HCT116 (cell line): Measurements from ENCODE around the gene PMEPA1. TPM values are rescaled to one million over a fixed set of nuclear protein-coding genes. Genes with fewer than 3 reads are reported as not detected.

Source experiments
- ATAC-seq: fragments of 200-7000 bp; cut with Tn5 transposase; 2 replicates; pipeline ENCODE4 v1.9.1; 2020; ENCODE audit warnings: mild to moderate bottlenecking, moderate library complexity
- BruUV-seq: library from RNA; stranded (reverse); fragments of 400-500 nt; replicated peaks from 2 replicates; lab custom pipeline; 2021; lab: Mats Ljungman, UMichigan
- CTCF ChIA-PET: fragments of 300-600 bp; sonication (Branson Sonifier 250); formaldehyde crosslinking; loops from one replicate; lab custom pipeline; 2021; ENCODE audit warnings: antibody characterized with exemption; lab: Charles Lee
- POLR2A ChIA-PET: fragments of 300-600, 350-600 bp; sonication (Branson Sonifier 250); formaldehyde crosslinking; loops from one replicate; lab custom pipeline; 2021; ENCODE audit warnings: antibody characterized with exemption; lab: Charles Lee
- RAD21 ChIA-PET, 2 experiments: fragments of 300-600 bp; sonication (Branson Sonifier 250); formaldehyde crosslinking; loops; one replicate each; lab custom pipeline; 2023; ENCODE audit warnings: low total read pairs in 2 of 2; ENCODE audit not compliant: uncharacterized antibody in 2 of 2, unreplicated experiment in 2 of 2, low non-redundant PET in 1 of 2; lab: Charles Lee
- DNase-seq: peaks from one replicate; pipeline ENCODE4 v3.0.0-alpha.2; 2010; ENCODE audit warnings: low read depth, low spot score
- H2AFZ ChIP-seq: fragments of 200-600 bp; shearing (Covaris generic), sonication (generic); 2 replicates; pipeline ENCODE4 v1.6.1; 2017; ENCODE audit warnings: low read depth, mixed run types, mixed read lengths, antibody characterized with exemption, low read length; ENCODE audit not compliant: poor library complexity, severe bottlenecking
- H3K27ac ChIP-seq: 2 replicates; pipeline ENCODE4 v1.5.1; 2012; ENCODE audit warnings: low read depth, low read length
- H3K27me3 ChIP-seq: fragments of 200-600 bp; sonication (generic); 2 replicates; pipeline ENCODE4 v1.6.1; 2016; ENCODE audit warnings: mixed run types, low read length, mixed read lengths; ENCODE audit not compliant: insufficient read depth
- H3K36me3 ChIP-seq, 2 experiments: fragments of 200-500 bp in 1 of 2; fragments of 200-600 bp in 1 of 2; sonication (Bioruptor generic) in 1 of 2; sonication (generic) in 1 of 2; 2 replicates each; pipeline versions ENCODE4 v1.5.1 to v1.6.1; 2014 to 2016; ENCODE audit warnings: low read length in 2 of 2, inconsistent platforms in 1 of 2, mixed read lengths in 1 of 2, mixed run types in 1 of 2; ENCODE audit not compliant: insufficient read depth in 2 of 2, control insufficient read depth in 1 of 2
- H3K4me1 ChIP-seq, 2 experiments: fragments of 200-600 bp in 1 of 2; sonication (generic) in 1 of 2; 2 replicates each; pipeline versions ENCODE4 v1.5.1 to v1.6.1; 2012 to 2017; ENCODE audit warnings: low read length in 2 of 2, inconsistent platforms in 1 of 2, mild to moderate bottlenecking in 1 of 2, mixed read lengths in 1 of 2, mixed run types in 1 of 2, moderate library complexity in 1 of 2; ENCODE audit not compliant: insufficient read depth in 2 of 2, control insufficient read depth in 1 of 2
- H3K4me2 ChIP-seq: fragments of 200-600 bp; sonication (generic); 2 replicates; pipeline ENCODE4 v1.6.1; 2017; ENCODE audit warnings: mixed run types, low read length, mixed read lengths
- H3K4me3 ChIP-seq, 2 experiments: fragments of 200-600 bp in 1 of 2; sonication (generic) in 1 of 2; replicated peaks in 1 of 2; 2 replicates each; pipeline ENCODE4 v1.5.1; 2011 to 2016; ENCODE audit warnings: low read length in 2 of 2, control low read depth in 1 of 2, low read depth in 1 of 2, mild to moderate bottlenecking in 1 of 2, mixed read lengths in 1 of 2, mixed run types in 1 of 2
- H3K79me2 ChIP-seq: fragments of 200-600 bp; sonication (generic); 2 replicates; pipeline ENCODE4 v1.6.1; 2017; ENCODE audit warnings: mild to moderate bottlenecking, mixed run types, low read length, moderate library complexity, mixed read lengths; ENCODE audit not compliant: insufficient read depth
- H3K9ac ChIP-seq: fragments of 200-600 bp; sonication (generic); 2 replicates; pipeline ENCODE4 v1.6.1; 2016; ENCODE audit warnings: low read length, mixed read lengths
- H3K9me2 ChIP-seq: fragments of 200-600 bp; sonication (generic), shearing (Covaris generic); 2 replicates; pipeline ENCODE4 v1.6.1; 2017; ENCODE audit warnings: mixed run types, mild to moderate bottlenecking, moderate library complexity; ENCODE audit not compliant: insufficient read depth
- H3K9me3 ChIP-seq, 2 experiments: fragments of 200-500 bp in 1 of 2; fragments of 200-600 bp in 1 of 2; sonication (Bioruptor generic) in 1 of 2; sonication (generic) in 1 of 2; 2 replicates each; pipeline ENCODE4 v1.6.1; 2014 to 2017; ENCODE audit warnings: low read length in 2 of 2, mixed read lengths in 2 of 2, inconsistent platforms in 1 of 2, low read depth in 1 of 2, mild to moderate bottlenecking in 1 of 2, mixed run types in 1 of 2, moderate library complexity in 1 of 2; ENCODE audit not compliant: control insufficient read depth in 1 of 2, insufficient read depth in 1 of 2
- H4K20me1 ChIP-seq: fragments of 200-600 bp; sonication (generic), shearing (Covaris generic); 2 replicates; pipeline ENCODE4 v1.6.1; 2017; ENCODE audit warnings: mixed run types, mild to moderate bottlenecking, moderate library complexity; ENCODE audit not compliant: insufficient read depth
- CBX3 ChIP-seq: IDR thresholded peaks from 2 replicates; pipeline ENCODE4 v1.6.1; 2012; ENCODE audit warnings: low read depth
- CEBPB ChIP-seq: IDR thresholded peaks from 2 replicates; pipeline ENCODE4 v1.6.1; 2012; ENCODE audit warnings: low read depth
- EGR1 ChIP-seq: IDR thresholded peaks from 2 replicates; pipeline ENCODE4 v1.6.1; 2012; ENCODE audit warnings: low read depth
- ELF1 ChIP-seq: IDR thresholded peaks from 2 replicates; pipeline ENCODE4 v1.6.1; 2012; ENCODE audit warnings: low read depth, borderline replicate concordance
- EZH2 ChIP-seq: fragments of 200-600 bp; sonication (generic); IDR thresholded peaks from 2 replicates; pipeline ENCODE4 v1.6.1; 2017; ENCODE audit warnings: antibody characterized with exemption, mixed run types
- EZH2phosphoT487 ChIP-seq: fragments of 200-600 bp; IDR thresholded peaks from 2 replicates; pipeline ENCODE4 v1.6.1; 2018; ENCODE audit warnings: antibody characterized with exemption, borderline replicate concordance
- FOSL1 ChIP-seq: IDR thresholded peaks from 2 replicates; pipeline ENCODE4 v1.6.1; 2012; ENCODE audit warnings: low read depth
- JUND ChIP-seq: IDR thresholded peaks from 2 replicates; pipeline ENCODE4 v1.6.1; 2012
- POLR2AphosphoS5 ChIP-seq: IDR thresholded peaks from 2 replicates; pipeline ENCODE4 v1.6.1; 2011; ENCODE audit warnings: mild to moderate bottlenecking, low read depth, low read length, moderate library complexity
- RAD21 ChIP-seq: IDR thresholded peaks from 2 replicates; pipeline ENCODE4 v1.6.1; 2012; ENCODE audit warnings: low read depth, mild to moderate bottlenecking
- SIN3A ChIP-seq: IDR thresholded peaks from 2 replicates; pipeline ENCODE4 v1.6.1; 2012; ENCODE audit warnings: low read depth
- SP1 ChIP-seq: IDR thresholded peaks from 2 replicates; pipeline ENCODE4 v1.6.1; 2012; ENCODE audit warnings: low read depth
- intact Hi-C: fragments of 100-400 bp; cut with micrococcal nuclease; formaldehyde crosslinking; loops from 2 replicates; pipeline ENCODE4 v1.10.0; 2022
- total RNA-seq: library from RNA; stranded (reverse); gene quantifications from one replicate; pipeline ENCODE4 v1.2.1, GENCODE V29; 2021; ENCODE audit not compliant: unreplicated experiment
- TF ChIP-seq, protein P1 (sequence below): IDR thresholded peaks from 2 replicates; pipeline ENCODE4 v1.6.1; 2012
- TF ChIP-seq, protein P2 (sequence below), 3 experiments: fragments of 200-600 bp in 1 of 3; sonication (generic) in 1 of 3; IDR thresholded peaks in 2 of 3; conservative IDR thresholded peaks in 1 of 3; 2 replicates each; pipeline ENCODE4 v1.5.1; 2012 to 2017; ENCODE audit warnings: low read depth in 2 of 3, low read length in 2 of 3, antibody characterized with exemption in 1 of 3, borderline replicate concordance in 1 of 3, control low read depth in 1 of 3, mild to moderate bottlenecking in 1 of 3, mixed read lengths in 1 of 3, mixed run types in 1 of 3, moderate library complexity in 1 of 3; ENCODE audit not compliant: insufficient read depth in 1 of 3
- TF ChIP-seq, protein P3 (sequence below): IDR thresholded peaks from 2 replicates; pipeline ENCODE4 v1.6.1; 2012; ENCODE audit warnings: low read depth
- TF ChIP-seq, protein P4 (sequence below): IDR thresholded peaks from 2 replicates; pipeline ENCODE4 v1.6.1; 2011; ENCODE audit warnings: mild to moderate bottlenecking, low read length, moderate library complexity; ENCODE audit not compliant: insufficient replicate concordance; ENCODE audit errors: extremely low read depth

The PMEPA1 gene
- total RNA-seq, 1 experiment from 2014 or later: 0.64 TPM

DNA sequence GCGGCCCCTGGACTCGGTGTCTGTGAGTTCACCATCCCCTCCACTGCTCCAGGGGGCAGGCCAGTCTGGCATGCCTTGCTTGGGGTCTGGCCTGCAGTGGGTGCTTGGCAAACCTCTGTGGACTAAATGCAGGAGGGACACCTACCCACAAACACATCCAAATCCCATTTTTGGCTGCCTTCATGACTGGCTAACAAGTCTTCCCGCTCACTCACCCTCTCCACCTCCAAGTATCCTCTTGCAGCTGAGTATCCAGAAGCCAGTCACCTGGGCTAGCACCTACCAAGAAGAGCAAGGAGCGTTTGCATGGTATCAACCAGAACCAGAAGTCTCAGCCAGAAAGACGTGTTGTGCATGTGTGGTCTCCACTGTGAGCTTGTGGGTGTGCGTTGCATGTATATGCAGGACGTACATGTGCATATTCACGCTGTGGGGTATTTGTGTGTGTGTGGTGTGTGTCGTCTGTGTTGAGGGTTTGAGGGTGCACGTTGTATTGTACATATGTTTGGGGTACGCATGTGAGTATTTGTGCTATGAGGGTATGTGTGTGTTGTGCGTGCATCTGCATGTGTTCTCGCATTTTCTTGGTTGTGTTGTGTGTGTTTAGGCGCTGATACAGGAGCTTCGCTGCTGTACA is 5.6 kb upstream of the PMEPA1 start (continued):
- TF ChIP-seq SIN3A: no peak
- no peak for TF ChIP-seq CBX3
- no peak for TF ChIP-seq EGR1
- TF ChIP-seq POLR2AphosphoS5: no peak

DNA sequence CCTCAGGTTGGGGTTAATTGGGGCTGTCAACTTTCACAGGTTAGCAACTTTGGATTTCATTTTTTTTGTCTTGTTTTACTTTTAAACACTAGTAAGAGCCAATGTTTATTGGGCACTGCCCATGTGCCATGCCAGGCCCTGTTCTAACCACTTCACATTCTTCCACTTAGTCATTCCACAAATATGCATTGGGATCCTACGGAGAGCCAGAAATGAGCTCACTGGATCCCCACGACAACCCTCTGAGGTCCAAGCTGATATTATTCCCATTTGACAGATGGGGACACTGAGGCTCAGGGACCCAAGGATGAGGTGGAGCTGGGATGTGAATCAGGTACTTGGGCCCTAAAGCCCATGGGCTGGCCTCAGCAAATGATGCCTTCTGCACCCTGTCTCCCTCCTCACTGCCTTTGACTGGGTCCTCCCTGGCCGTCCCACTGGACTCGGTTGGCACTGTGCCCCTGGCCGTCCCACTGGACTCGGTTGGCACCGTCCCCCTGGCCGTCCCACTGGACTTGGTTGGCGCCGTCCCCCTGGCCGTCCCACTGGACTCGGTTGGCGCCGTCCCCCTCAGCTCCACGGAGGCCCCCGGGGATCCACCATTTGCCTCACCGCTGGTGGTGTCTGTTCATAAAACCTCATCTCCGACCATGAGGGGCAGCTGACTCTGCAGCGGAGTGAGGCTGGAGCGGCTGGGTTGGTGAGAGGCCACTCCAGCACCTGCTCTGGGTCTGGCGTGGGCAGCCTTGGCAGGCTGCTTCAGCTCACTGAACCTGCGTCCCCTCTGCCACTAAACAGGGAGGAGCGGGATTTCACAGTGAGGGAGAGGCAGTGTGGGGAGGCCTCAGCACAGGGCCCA is 4.8 kb upstream of the PMEPA1 start:
- no peak for DNase-seq
- H4K20me1 ChIP-seq: no peaks in the 10 kb centered on the region
- no peaks in the 10 kb centered on the region for H3K36me3 ChIP-seq
- H3K79me2 ChIP-seq: no peaks in the 10 kb centered on the region
- intact Hi-C loops: no loop called here
- H3K4me3 ChIP-seq: no peak overlapping the region
- no peak for ATAC-seq
- BruUV-seq: no TSS peak
- H3K9me2 ChIP-seq: no peaks in the 10 kb centered on the region
- H3K27me3 ChIP-seq: peaks cover 60% of the 10 kb centered on the region
- H3K4me1 ChIP-seq: peaks cover 14 to 34% of the 10 kb centered on the region in 2 experiments; a peak in 3 of 4 replicates
- H3K9ac ChIP-seq: no peak overlapping the region
- no peak overlapping the region for H3K4me2 ChIP-seq
- TF ChIP-seq, protein P1, sequence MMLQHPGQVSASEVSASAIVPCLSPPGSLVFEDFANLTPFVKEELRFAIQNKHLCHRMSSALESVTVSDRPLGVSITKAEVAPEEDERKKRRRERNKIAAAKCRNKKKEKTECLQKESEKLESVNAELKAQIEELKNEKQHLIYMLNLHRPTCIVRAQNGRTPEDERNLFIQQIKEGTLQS: no peak
- TF ChIP-seq ELF1 (no peak), SIN3A (no peak), POLR2AphosphoS5 (no peak), RAD21 (no peak), EGR1 (no peak), EZH2 (no peak), SP1 (no peak), EZH2phosphoT487 (no peak), FOSL1 (no peak), JUND (no peak), CEBPB (no peak), CBX3 (no peak)
- TF ChIP-seq, protein P2, sequence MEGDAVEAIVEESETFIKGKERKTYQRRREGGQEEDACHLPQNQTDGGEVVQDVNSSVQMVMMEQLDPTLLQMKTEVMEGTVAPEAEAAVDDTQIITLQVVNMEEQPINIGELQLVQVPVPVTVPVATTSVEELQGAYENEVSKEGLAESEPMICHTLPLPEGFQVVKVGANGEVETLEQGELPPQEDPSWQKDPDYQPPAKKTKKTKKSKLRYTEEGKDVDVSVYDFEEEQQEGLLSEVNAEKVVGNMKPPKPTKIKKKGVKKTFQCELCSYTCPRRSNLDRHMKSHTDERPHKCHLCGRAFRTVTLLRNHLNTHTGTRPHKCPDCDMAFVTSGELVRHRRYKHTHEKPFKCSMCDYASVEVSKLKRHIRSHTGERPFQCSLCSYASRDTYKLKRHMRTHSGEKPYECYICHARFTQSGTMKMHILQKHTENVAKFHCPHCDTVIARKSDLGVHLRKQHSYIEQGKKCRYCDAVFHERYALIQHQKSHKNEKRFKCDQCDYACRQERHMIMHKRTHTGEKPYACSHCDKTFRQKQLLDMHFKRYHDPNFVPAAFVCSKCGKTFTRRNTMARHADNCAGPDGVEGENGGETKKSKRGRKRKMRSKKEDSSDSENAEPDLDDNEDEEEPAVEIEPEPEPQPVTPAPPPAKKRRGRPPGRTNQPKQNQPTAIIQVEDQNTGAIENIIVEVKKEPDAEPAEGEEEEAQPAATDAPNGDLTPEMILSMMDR (IDR thresholded peaks at IDR 0.05 in 2 of 3, conservative IDR thresholded peaks at IDR 0.05 in 1 of 3; ENCODE audit: borderline replicate concordance in 1 of 3, insufficient read depth in 1 of 3, low read depth in 2 of 3, low read length in 2 of 3): no peak
- TF ChIP-seq, protein P3, sequence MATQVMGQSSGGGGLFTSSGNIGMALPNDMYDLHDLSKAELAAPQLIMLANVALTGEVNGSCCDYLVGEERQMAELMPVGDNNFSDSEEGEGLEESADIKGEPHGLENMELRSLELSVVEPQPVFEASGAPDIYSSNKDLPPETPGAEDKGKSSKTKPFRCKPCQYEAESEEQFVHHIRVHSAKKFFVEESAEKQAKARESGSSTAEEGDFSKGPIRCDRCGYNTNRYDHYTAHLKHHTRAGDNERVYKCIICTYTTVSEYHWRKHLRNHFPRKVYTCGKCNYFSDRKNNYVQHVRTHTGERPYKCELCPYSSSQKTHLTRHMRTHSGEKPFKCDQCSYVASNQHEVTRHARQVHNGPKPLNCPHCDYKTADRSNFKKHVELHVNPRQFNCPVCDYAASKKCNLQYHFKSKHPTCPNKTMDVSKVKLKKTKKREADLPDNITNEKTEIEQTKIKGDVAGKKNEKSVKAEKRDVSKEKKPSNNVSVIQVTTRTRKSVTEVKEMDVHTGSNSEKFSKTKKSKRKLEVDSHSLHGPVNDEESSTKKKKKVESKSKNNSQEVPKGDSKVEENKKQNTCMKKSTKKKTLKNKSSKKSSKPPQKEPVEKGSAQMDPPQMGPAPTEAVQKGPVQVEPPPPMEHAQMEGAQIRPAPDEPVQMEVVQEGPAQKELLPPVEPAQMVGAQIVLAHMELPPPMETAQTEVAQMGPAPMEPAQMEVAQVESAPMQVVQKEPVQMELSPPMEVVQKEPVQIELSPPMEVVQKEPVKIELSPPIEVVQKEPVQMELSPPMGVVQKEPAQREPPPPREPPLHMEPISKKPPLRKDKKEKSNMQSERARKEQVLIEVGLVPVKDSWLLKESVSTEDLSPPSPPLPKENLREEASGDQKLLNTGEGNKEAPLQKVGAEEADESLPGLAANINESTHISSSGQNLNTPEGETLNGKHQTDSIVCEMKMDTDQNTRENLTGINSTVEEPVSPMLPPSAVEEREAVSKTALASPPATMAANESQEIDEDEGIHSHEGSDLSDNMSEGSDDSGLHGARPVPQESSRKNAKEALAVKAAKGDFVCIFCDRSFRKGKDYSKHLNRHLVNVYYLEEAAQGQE: no peak
- TF ChIP-seq, protein P4, sequence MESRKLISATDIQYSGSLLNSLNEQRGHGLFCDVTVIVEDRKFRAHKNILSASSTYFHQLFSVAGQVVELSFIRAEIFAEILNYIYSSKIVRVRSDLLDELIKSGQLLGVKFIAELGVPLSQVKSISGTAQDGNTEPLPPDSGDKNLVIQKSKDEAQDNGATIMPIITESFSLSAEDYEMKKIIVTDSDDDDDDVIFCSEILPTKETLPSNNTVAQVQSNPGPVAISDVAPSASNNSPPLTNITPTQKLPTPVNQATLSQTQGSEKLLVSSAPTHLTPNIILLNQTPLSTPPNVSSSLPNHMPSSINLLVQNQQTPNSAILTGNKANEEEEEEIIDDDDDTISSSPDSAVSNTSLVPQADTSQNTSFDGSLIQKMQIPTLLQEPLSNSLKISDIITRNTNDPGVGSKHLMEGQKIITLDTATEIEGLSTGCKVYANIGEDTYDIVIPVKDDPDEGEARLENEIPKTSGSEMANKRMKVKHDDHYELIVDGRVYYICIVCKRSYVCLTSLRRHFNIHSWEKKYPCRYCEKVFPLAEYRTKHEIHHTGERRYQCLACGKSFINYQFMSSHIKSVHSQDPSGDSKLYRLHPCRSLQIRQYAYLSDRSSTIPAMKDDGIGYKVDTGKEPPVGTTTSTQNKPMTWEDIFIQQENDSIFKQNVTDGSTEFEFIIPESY: no peak
- CTCF ChIA-PET: no interaction called here
- no peaks in the 10 kb centered on the region for H3K9me3 ChIP-seq
- H3K27ac ChIP-seq: no peak overlapping the region
- POLR2A ChIA-PET: no interaction called here
- RAD21 ChIA-PET: no interaction called here
- H2AFZ ChIP-seq: no peak overlapping the region
